Measurements from ENCODE around the gene NABP2. TPM values are rescaled to one million over a fixed set of nuclear protein-coding genes. Genes with fewer than 3 reads are reported as not detected.

Gene NABP2
- total RNA-seq, 1 experiment from 2014 or later: 49.0 TPM

DNA sequence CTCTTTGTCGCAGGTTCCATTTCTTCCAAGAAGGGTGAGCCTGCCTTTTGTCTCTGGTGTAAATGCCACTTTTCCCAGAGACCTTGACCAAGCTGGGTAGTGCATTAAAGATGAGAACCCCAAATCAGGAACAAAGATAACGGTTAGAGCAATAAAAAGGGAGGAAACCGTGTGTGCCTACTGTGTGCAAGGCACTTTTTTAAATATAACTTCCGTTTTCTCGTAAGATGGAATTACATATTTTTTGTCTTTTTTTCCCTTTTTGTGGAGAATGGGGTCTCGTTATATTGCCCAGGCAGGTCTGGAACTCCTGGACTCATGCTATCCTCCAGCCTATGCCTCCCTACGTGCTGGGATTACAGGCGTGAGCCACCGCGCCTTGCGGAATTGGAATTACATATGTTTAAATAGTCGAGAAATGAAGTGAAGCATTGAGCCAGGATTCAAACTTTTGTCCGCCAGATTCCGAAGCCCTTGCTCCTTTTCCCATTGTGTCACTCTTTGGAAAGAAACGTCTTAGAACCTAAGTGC is 506 bp upstream of the NABP2 start:
- no peaks in the 10 kb centered on the region; the same call in 1 of the 2 replicates for H3K79me2 ChIP-seq (ENCODE audit: insufficient read depth, low read length)
- H4K8ac ChIP-seq (replicated peaks; ENCODE audit: insufficient read length, low read depth, low read length): no peak overlapping the region
- H3K79me1 ChIP-seq (ENCODE audit: insufficient read depth, low read depth, low read length, poor library complexity, severe bottlenecking): no peaks in the 10 kb centered on the region
- H3K4me2 ChIP-seq (ENCODE audit: insufficient read depth, insufficient read length, low read length): peak overlapping the region; percentile 57
- no peak for DNase-seq
- H3K4me1 ChIP-seq (ENCODE audit: insufficient read depth, low read length): peaks cover 2% of the 10 kb centered on the region; the same call in 1 of the 2 replicates
- peak overlapping the region; percentile 19 for H2AFZ ChIP-seq (ENCODE audit: low read length)
- H4K20me1 ChIP-seq (ENCODE audit: control insufficient read depth, insufficient read depth, insufficient read length): peaks cover 3% of the 10 kb centered on the region
- no CpG with 5 or more reads among the region's 15 CpGs for WGBS (ENCODE audit: extremely low coverage, insufficient read length, low lambda C conversion rate)
- H2BK20ac ChIP-seq (ENCODE audit: low read depth, low read length, poor library complexity, severe bottlenecking): no peak overlapping the region
- peaks cover 26% of the 10 kb centered on the region for H3K23me2 ChIP-seq (ENCODE audit: insufficient read length, low read depth, low read length, poor library complexity, severe bottlenecking)
- no peak overlapping the region for H2BK15ac ChIP-seq (ENCODE audit: low read depth, low read length)
- no peaks in the 10 kb centered on the region for H3K27me3 ChIP-seq (ENCODE audit: insufficient read depth, low read length)
- peak overlapping the region; percentile 36 for H4K91ac ChIP-seq (ENCODE audit: insufficient read length, low read depth, low read length)
- no peak overlapping the region for H3K56ac ChIP-seq (ENCODE audit: insufficient read length, low read depth, low read length)
- peak overlapping the region; percentile 71 for H2AK5ac ChIP-seq (ENCODE audit: insufficient read length, low read length)
- Mint-ChIP-seq H3K36me3 (ENCODE audit: insufficient read depth in 1 of 3, low read depth in 3 of 3) (peaks cover 5 to 13% (median 11%) of the 10 kb centered on the region in 3 experiments; a peak in 6 of 7 replicates), H3K27me3 (ENCODE audit: low read depth) (no peaks in the 10 kb centered on the region), H3K4me3 (peak overlapping the region; percentile 78 to 88), H3K9me3 (no peaks in the 10 kb centered on the region; a peak in 2 of 5 replicates), H3K4me1 (peaks cover 32 to 39% of the 10 kb centered on the region in 2 experiments), H3K27ac (peak overlapping the region; percentile 72 to 97 (median 95); a peak in 6 of 7 replicates)
- H3K18ac ChIP-seq (ENCODE audit: insufficient read length, low read depth, low read length): peak overlapping the region; percentile 86
- H3T11ph ChIP-seq (ENCODE audit: low read length): peak overlapping the region; percentile 56
- H3K23ac ChIP-seq (ENCODE audit: insufficient read length, low read depth, low read length): no peak overlapping the region
- no peak overlapping the region; the same call in 1 of the 2 replicates for H3K4ac ChIP-seq (ENCODE audit: low read depth, low read length)
- H4K5ac ChIP-seq (ENCODE audit: insufficient read length, low read depth, low read length): peak overlapping the region; percentile 57
- peak overlapping the region; percentile 15 for H3K27ac ChIP-seq (ENCODE audit: insufficient read length, low read depth, low read length)
- peak overlapping the region; percentile 61 for H3K9ac ChIP-seq (ENCODE audit: extremely low read depth, insufficient read length, low read length)
- no peaks in the 10 kb centered on the region for H3K9me3 ChIP-seq (ENCODE audit: control insufficient read depth, low read depth, low read length)
- TF ChIP-seq, protein P1, sequence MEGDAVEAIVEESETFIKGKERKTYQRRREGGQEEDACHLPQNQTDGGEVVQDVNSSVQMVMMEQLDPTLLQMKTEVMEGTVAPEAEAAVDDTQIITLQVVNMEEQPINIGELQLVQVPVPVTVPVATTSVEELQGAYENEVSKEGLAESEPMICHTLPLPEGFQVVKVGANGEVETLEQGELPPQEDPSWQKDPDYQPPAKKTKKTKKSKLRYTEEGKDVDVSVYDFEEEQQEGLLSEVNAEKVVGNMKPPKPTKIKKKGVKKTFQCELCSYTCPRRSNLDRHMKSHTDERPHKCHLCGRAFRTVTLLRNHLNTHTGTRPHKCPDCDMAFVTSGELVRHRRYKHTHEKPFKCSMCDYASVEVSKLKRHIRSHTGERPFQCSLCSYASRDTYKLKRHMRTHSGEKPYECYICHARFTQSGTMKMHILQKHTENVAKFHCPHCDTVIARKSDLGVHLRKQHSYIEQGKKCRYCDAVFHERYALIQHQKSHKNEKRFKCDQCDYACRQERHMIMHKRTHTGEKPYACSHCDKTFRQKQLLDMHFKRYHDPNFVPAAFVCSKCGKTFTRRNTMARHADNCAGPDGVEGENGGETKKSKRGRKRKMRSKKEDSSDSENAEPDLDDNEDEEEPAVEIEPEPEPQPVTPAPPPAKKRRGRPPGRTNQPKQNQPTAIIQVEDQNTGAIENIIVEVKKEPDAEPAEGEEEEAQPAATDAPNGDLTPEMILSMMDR (conservative IDR thresholded peaks at IDR 0.05): no peak
- H2BK12ac ChIP-seq (ENCODE audit: insufficient read length, low read depth, low read length): peak overlapping the region; percentile 30
- no peak overlapping the region for H2BK5ac ChIP-seq (ENCODE audit: insufficient read length, low read length)
- peak overlapping the region; percentile 87; the same call in 1 of the 2 replicates for H3K14ac ChIP-seq (ENCODE audit: insufficient read depth, low read length)
- no peak overlapping the region for H2BK120ac ChIP-seq (ENCODE audit: low read depth, low read length, poor library complexity, severe bottlenecking)
